ENCODE measurements around the gene PLEKHM3.

DNA sequence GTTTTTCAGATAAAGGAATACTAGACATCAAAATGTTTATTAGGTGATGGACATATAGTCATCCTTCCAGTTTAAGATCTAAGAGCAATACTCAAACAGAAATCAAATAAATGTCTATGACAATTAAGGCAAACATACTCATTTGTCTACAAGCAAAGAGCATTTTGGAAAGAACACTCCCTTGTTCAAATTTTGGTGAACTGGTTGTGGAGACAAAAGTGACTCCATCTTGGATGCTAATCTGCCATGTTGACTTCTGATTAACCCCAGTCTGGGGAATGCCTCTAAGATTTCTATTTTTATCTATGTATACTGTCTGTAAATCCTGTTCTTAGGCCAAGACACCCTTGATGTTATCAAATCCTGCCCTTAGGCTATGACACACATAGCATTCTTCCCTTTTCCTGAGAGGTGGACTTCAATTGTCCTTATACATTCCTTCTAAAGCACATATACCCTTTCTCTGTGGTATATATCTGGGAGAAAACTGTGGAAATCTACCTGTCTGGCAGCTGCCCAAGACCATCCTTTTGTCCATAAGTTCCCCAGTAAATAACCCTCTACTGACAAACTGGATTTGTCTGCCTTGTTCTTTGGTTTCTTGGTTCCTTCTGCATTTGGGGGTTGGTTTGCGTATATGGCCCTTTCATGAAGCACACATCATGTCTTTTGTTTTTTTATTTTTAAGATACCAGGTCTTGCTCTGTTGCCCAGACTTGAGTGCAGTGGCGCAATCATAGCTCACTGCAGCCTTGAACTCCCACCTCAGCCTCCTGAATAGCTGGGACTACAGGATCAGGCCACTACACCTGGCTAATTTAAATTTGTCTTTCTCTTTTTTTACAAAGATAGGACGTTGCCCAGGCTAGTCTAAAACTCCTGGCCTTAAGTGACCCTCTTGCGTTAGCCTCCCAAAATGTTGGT lies 12.5 kb upstream of the PLEKHM3 start:
- TF ChIP-seq, protein P1, sequence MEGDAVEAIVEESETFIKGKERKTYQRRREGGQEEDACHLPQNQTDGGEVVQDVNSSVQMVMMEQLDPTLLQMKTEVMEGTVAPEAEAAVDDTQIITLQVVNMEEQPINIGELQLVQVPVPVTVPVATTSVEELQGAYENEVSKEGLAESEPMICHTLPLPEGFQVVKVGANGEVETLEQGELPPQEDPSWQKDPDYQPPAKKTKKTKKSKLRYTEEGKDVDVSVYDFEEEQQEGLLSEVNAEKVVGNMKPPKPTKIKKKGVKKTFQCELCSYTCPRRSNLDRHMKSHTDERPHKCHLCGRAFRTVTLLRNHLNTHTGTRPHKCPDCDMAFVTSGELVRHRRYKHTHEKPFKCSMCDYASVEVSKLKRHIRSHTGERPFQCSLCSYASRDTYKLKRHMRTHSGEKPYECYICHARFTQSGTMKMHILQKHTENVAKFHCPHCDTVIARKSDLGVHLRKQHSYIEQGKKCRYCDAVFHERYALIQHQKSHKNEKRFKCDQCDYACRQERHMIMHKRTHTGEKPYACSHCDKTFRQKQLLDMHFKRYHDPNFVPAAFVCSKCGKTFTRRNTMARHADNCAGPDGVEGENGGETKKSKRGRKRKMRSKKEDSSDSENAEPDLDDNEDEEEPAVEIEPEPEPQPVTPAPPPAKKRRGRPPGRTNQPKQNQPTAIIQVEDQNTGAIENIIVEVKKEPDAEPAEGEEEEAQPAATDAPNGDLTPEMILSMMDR (IDR thresholded peaks at IDR 0.05; ENCODE audit: insufficient read depth, low read length): no peak
- no peak for TF ChIP-seq REST (IDR thresholded peaks at IDR 0.05; ENCODE audit: insufficient replicate concordance, low read depth)
